HG03103 (cell line): ENCODE measurements around the gene SAYSD1.

Source experiments
- ATAC-seq: cut with Tn5 transposase; IDR thresholded peaks from one replicate; pipeline ENCODE4 v1.9.1; 2021; ENCODE audit warnings: low read depth; ENCODE audit not compliant: unreplicated experiment

The SAYSD1 gene

GRCh38 chr6:39080246-39080875 lies 34.6 kb downstream of the SAYSD1 start:
- ATAC-seq, result no peak

GRCh38 chr6:39079197-39080125 lies 35.5 kb downstream of the SAYSD1 start:
- ATAC-seq, result no peak

GRCh38 chr6:39078695-39079094 lies 36.3 kb downstream of the SAYSD1 start:
- ATAC-seq, result no peak

- no peak for ATAC-seq
Observed at GRCh38 chr6:39077882-39078594, 36.9 kb downstream of the SAYSD1 start.

GRCh38 chr6:39076623-39077535 lies 38.1 kb downstream of the SAYSD1 start:
- no peak for ATAC-seq

- ATAC-seq, result no peak
Observed at GRCh38 chr6:39075807-39076622, 39.0 kb downstream of the SAYSD1 start.

GRCh38 chr6:39075010-39075686 lies 39.8 kb downstream of the SAYSD1 start:
- no peak for ATAC-seq

- no peak for ATAC-seq
Observed at GRCh38 chr6:39074486-39074885, 40.5 kb downstream of the SAYSD1 start.

- ATAC-seq, result no peak
Observed at GRCh38 chr6:39073471-39074355, 41.3 kb downstream of the SAYSD1 start.

- ATAC-seq, result no peak
Observed at GRCh38 chr6:39072830-39073229, 42.2 kb downstream of the SAYSD1 start.

GRCh38 chr6:39068391-39068790 lies 46.6 kb downstream of the SAYSD1 start:
- ATAC-seq, result no peak

GRCh38 chr6:39065561-39065960 lies 49.4 kb downstream of the SAYSD1 start:
- no peak for ATAC-seq

GRCh38 chr6:39063526-39063925 lies 51.5 kb downstream of the SAYSD1 start:
- no peak for ATAC-seq

GRCh38 chr6:39062014-39062740 lies 52.8 kb downstream of the SAYSD1 start:
- ATAC-seq, result no peak

GRCh38 chr6:39061588-39061987 lies 53.4 kb downstream of the SAYSD1 start:
- ATAC-seq, result no peak

- ATAC-seq, result no peak
Observed at GRCh38 chr6:39061182-39061581, 53.8 kb downstream of the SAYSD1 start.

- ATAC-seq, result no peak
Observed at GRCh38 chr6:39060467-39061160, 54.4 kb downstream of the SAYSD1 start.
